ENCODE measurements around the gene CCDC124. TPM values are rescaled to one million over a fixed set of nuclear protein-coding genes. Genes with fewer than 3 reads are reported as not detected.

The CCDC124 gene
- total and polyA plus RNA-seq, 2 of the 4 experiments (the other 2 are of a cell fraction): 30.1 to 112 TPM

DNA sequence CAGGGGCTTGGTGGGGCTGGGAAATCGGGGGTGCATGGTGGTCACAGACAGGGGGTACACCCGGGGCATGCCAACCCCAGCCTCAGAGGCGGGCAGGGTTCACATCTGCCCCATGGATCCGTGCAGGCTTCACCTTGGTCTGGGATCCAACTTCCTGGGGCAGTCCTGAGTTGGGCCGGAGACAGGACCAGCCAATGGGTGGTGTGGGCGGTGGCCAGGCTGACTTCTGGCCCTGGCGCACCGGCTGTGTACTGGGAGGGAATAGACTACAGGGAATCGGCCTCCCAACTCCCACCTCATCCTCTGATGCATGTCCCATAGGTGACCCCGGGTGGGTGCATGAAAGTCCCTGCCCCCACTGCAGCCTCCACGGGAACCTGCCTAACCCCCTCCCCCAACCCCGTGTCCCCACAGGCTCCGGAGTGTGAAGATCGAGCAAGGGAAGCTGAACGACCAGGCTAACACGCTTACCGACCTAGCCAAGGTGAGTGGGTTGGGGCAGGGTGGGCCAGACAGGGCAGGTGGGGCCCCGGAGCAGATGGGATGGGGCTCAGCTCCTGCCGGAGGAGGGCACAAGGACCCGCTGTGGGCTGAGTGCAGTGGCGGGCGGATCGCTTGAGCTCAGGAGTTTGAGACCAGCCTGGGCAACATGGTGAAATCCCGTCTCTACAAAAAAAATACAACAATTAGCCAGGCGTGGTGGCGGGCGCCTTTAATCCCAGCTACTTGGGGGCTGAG lies 60.4 kb downstream of the CCDC124 start:
- dilution Hi-C loops (cut with HindIII; ENCODE audit: low sequenced_read_pairs, unreplicated experiment): no loop called here
- 70% methylated on average over 5 of the region's 27 CpGs; no CpG with 5 or more reads in 1 of the 2 experiments for WGBS, 2 experiments (ENCODE audit: extremely low coverage in 2 of 2, insufficient read length in 1 of 2)
- H3K18ac ChIP-seq (ENCODE audit: low read depth, low read length): no peak overlapping the region

More for the DNA sequence above, 60.4 kb downstream of the CCDC124 start:
- Histone ChIP-seq H3K4me1 (ENCODE audit: control insufficient read depth, insufficient read depth, low read length) (no peaks in the 10 kb centered on the region), H3K4me3 (ENCODE audit: insufficient read depth, low read depth, low read length) (no peak overlapping the region), H3K79me1 (ENCODE audit: low read depth in 1 of 2, low read length in 2 of 2) (no peaks in the 10 kb centered on the region), H3K36me3 (ENCODE audit: control insufficient read depth, insufficient read depth, low read length) (no peaks in the 10 kb centered on the region), H2AK5ac (ENCODE audit: low read depth, low read length) (no peak overlapping the region), H3K9me1 (ENCODE audit: insufficient read depth, low read length) (no peaks in the 10 kb centered on the region), H2BK15ac (ENCODE audit: low read depth, low read length) (no peak overlapping the region), H3K14ac (replicated peaks; ENCODE audit: low read depth, low read length) (no peak overlapping the region), H4K20me1 (ENCODE audit: insufficient read depth, low read length) (no peaks in the 10 kb centered on the region), H3K9ac (ENCODE audit: low read depth, low read length) (no peak overlapping the region), H3K9me3 (ENCODE audit: control insufficient read depth, insufficient read depth, low read length) (no peaks in the 10 kb centered on the region), H3K27me3 (ENCODE audit: control insufficient read depth, insufficient read depth, low read length) (peaks cover 2% of the 10 kb centered on the region; the same call in 1 of the 2 replicates), H3K27ac (ENCODE audit: insufficient read depth, low read length) (no peak overlapping the region), H4K8ac (ENCODE audit: low read depth in 2 of 2, low read length in 2 of 2) (no peak overlapping the region), H4K91ac (ENCODE audit: insufficient read depth, low read depth, low read length) (no peak overlapping the region), H2AFZ (replicated peaks; ENCODE audit: low read length, poor library complexity) (no peak overlapping the region), H2BK120ac (ENCODE audit: low read depth, low read length) (no peak overlapping the region), H4K5ac (ENCODE audit: low read depth, low read length) (no peak overlapping the region), H2BK5ac (ENCODE audit: low read depth, low read length, poor library complexity, severe bottlenecking) (no peak overlapping the region), H3K4me2 (ENCODE audit: low read depth, low read length) (no peak overlapping the region), H2BK20ac (ENCODE audit: low read depth, low read length) (no peak overlapping the region), H3K56ac (ENCODE audit: extremely low read depth, insufficient read depth, low read length) (no peak overlapping the region), H3K4ac (ENCODE audit: low read depth, low read length) (no peak overlapping the region), H3K23ac (ENCODE audit: low read depth, low read length) (no peak overlapping the region), H2AK9ac (replicated peaks; ENCODE audit: low read depth, low read length, poor library complexity) (no peak overlapping the region)
- ATAC-seq (ENCODE audit: low read depth): no peak
- ChIA-PET CTCF (no interaction called here), POLR2A (ENCODE audit: unreplicated experiment) (no interaction called here)
- no TSS peak for BruUV-seq (replicated peaks)
- in situ Hi-C loops (cut with MboI; ENCODE audit: low sequenced_read_pairs) (loop anchor here (5.0 kb wide), 1 partner anchor 56 kb away; no protein-coding TSS in a partner anchor), intact Hi-C loops (cut with micrococcal nuclease) (no loop called here)
- no peak for DNase-seq
- TF ChIP-seq, protein P1, sequence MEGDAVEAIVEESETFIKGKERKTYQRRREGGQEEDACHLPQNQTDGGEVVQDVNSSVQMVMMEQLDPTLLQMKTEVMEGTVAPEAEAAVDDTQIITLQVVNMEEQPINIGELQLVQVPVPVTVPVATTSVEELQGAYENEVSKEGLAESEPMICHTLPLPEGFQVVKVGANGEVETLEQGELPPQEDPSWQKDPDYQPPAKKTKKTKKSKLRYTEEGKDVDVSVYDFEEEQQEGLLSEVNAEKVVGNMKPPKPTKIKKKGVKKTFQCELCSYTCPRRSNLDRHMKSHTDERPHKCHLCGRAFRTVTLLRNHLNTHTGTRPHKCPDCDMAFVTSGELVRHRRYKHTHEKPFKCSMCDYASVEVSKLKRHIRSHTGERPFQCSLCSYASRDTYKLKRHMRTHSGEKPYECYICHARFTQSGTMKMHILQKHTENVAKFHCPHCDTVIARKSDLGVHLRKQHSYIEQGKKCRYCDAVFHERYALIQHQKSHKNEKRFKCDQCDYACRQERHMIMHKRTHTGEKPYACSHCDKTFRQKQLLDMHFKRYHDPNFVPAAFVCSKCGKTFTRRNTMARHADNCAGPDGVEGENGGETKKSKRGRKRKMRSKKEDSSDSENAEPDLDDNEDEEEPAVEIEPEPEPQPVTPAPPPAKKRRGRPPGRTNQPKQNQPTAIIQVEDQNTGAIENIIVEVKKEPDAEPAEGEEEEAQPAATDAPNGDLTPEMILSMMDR (conservative IDR thresholded peaks at IDR 0.05; ENCODE audit: low read depth, low read length): no peak
- no peak for TF ChIP-seq NFE2L2 (IDR thresholded peaks at IDR 0.05; ENCODE audit: low read depth, low read length)
- no peak for TF ChIP-seq MAZ (IDR thresholded peaks at IDR 0.05; ENCODE audit: borderline replicate concordance, low read depth, low read length)
- TF ChIP-seq MAFK (IDR thresholded peaks at IDR 0.05; ENCODE audit: low read depth, low read length): no peak
- TF ChIP-seq MXI1 (IDR thresholded peaks at IDR 0.05; ENCODE audit: borderline replicate concordance, low read depth, low read length): no peak
- TF ChIP-seq RFX5 (IDR thresholded peaks at IDR 0.05; ENCODE audit: low read depth, low read length): no peak
- no peak for TF ChIP-seq CHD1 (IDR thresholded peaks at IDR 0.05; ENCODE audit: low read depth, low read length)
- TF ChIP-seq BHLHE40 (IDR thresholded peaks at IDR 0.05; ENCODE audit: low read depth, low read length): no peak
- no peak for TF ChIP-seq RAD21 (IDR thresholded peaks at IDR 0.05; ENCODE audit: low read length)
- TF ChIP-seq, protein P2, sequence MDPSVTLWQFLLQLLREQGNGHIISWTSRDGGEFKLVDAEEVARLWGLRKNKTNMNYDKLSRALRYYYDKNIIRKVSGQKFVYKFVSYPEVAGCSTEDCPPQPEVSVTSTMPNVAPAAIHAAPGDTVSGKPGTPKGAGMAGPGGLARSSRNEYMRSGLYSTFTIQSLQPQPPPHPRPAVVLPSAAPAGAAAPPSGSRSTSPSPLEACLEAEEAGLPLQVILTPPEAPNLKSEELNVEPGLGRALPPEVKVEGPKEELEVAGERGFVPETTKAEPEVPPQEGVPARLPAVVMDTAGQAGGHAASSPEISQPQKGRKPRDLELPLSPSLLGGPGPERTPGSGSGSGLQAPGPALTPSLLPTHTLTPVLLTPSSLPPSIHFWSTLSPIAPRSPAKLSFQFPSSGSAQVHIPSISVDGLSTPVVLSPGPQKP (IDR thresholded peaks at IDR 0.05; ENCODE audit: borderline replicate concordance, low read depth, low read length): no peak
- TF ChIP-seq SMC3 (IDR thresholded peaks at IDR 0.05; ENCODE audit: low read depth, low read length): no peak

All from IMR-90 (cell line).